Retinal pigment epithelial cell (primary cell): ENCODE results near the gene ABHD17A.

Source experiments
- DNase-seq: peaks from one replicate; pipeline ENCODE4 v3.0.0-alpha.2; 2010; ENCODE audit warnings: low read depth
- H3K4me3 ChIP-seq: 2 replicates; pipeline ENCODE4 v1.5.1; 2011; ENCODE audit warnings: mild to moderate bottlenecking, low read length, control low read depth, moderate library complexity
- CTCF ChIP-seq: conservative IDR thresholded peaks from 2 replicates; pipeline ENCODE4 v1.5.1; 2011; ENCODE audit warnings: low read depth, low read length, control low read depth, inconsistent platforms

The ABHD17A gene

GRCh38 chr19:1911098-1911497, 25.8 kb upstream of the ABHD17A start:
- no peak for TF ChIP-seq CTCF
- no peak for DNase-seq

GRCh38 chr19:1910177-1910576, 24.9 kb upstream of the ABHD17A start:
- H3K4me3 ChIP-seq = no peak overlapping the region
- no peak for DNase-seq

More at GRCh38 chr19:1911098-1911497, 25.8 kb upstream of the ABHD17A start:
- H3K4me3 ChIP-seq = no peak overlapping the region

GRCh38 chr19:1909761-1910080, 24.4 kb upstream of the ABHD17A start:
- no peak overlapping the region for H3K4me3 ChIP-seq
- no peak for TF ChIP-seq CTCF
- DNase-seq = no peak

More at GRCh38 chr19:1910177-1910576, 24.9 kb upstream of the ABHD17A start:
- TF ChIP-seq CTCF = no peak

GRCh38 chr19:1908364-1908678, 23.0 kb upstream of the ABHD17A start:
- no peak overlapping the region for H3K4me3 ChIP-seq
- TF ChIP-seq CTCF = no peak
- no peak for DNase-seq

- no peak overlapping the region for H3K4me3 ChIP-seq
- no peak for TF ChIP-seq CTCF
These were observed 22.5 kb upstream of the ABHD17A start for GRCh38 chr19:1907563-1908363.

GRCh38 chr19:1906985-1907562, 21.8 kb upstream of the ABHD17A start:
- DNase-seq = no peak
- TF ChIP-seq CTCF = no peak

More at GRCh38 chr19:1907563-1908363, 22.5 kb upstream of the ABHD17A start:
- DNase-seq = no peak

GRCh38 chr19:1905863-1906375, 20.6 kb upstream of the ABHD17A start:
- no peak for DNase-seq
- peak overlapping the region; percentile 47 for H3K4me3 ChIP-seq
- no peak for TF ChIP-seq CTCF

More at GRCh38 chr19:1906985-1907562, 21.8 kb upstream of the ABHD17A start:
- H3K4me3 ChIP-seq = no peak overlapping the region
